Fibroblast of upper back skin (primary cell): Measurements from ENCODE around the gene TBL3.

Experiments
- DNase-seq: peaks from one replicate; pipeline ENCODE4 v3.0.0-alpha.2; 2013

Gene TBL3

GRCh38 chr16:1984347-1985225 lies 12.7 kb downstream of the TBL3 start:
- DNase-seq: peak; percentile 6

GRCh38 chr16:1985466-1986150 lies 13.8 kb downstream of the TBL3 start:
- DNase-seq: no peak

GRCh38 chr16:1987198-1987597 lies 15.3 kb downstream of the TBL3 start:
- DNase-seq: no peak

- DNase-seq: no peak
These were observed 17.6 kb downstream of the TBL3 start, which contains the start of gene SYNGR3 for GRCh38 chr16:1989209-1990100. SYNGR3 (plus strand) TSS chr16:1989970; CDS start chr16:1990103, 133 bp downstream.

GRCh38 chr16:1990101-1990350 lies 18.2 kb downstream of the TBL3 start:
- no peak for DNase-seq

- no peak for DNase-seq
These were observed 18.7 kb downstream of the TBL3 start for GRCh38 chr16:1990351-1991134.

GRCh38 chr16:1991135-1991551 lies 19.3 kb downstream of the TBL3 start:
- DNase-seq: no peak

- DNase-seq: no peak
These were observed 19.7 kb downstream of the TBL3 start for GRCh38 chr16:1991588-1991947.

GRCh38 chr16:1991948-1992703 lies 20.3 kb downstream of the TBL3 start:
- peak; percentile 92 for DNase-seq

- DNase-seq: no peak
These were observed 21.0 kb downstream of the TBL3 start for GRCh38 chr16:1992704-1993317.

GRCh38 chr16:1993731-1994131 lies 21.9 kb downstream of the TBL3 start:
- DNase-seq: no peak

GRCh38 chr16:1997494-1998359 lies 25.9 kb downstream of the TBL3 start:
- DNase-seq: no peak

- no peak for DNase-seq
These were observed 26.5 kb downstream of the TBL3 start for GRCh38 chr16:1998360-1998835.

GRCh38 chr16:1998852-1999801 lies 27.3 kb downstream of the TBL3 start:
- DNase-seq: no peak

- DNase-seq: no peak
These were observed 28.1 kb downstream of the TBL3 start for GRCh38 chr16:1999866-2000514.

- no peak for DNase-seq
These were observed 29.2 kb downstream of the TBL3 start for GRCh38 chr16:2001035-2001434.

GRCh38 chr16:2001456-2002355 lies 29.9 kb downstream of the TBL3 start:
- no peak for DNase-seq
